Fibroblast of villous mesenchyme (primary cell): ENCODE measurements around the gene LRRC55. TPM values are rescaled to one million over a fixed set of nuclear protein-coding genes. Genes with fewer than 3 reads are reported as not detected.

Source experiments
- DNase-seq: peaks from one replicate; pipeline ENCODE4 v3.0.0-alpha.2; 2010; ENCODE audit warnings: low read depth
- H3K4me3 ChIP-seq: 2 replicates; pipeline ENCODE4 v1.5.1; 2011; ENCODE audit warnings: low read depth, mild to moderate bottlenecking, low read length
- total RNA-seq: library from RNA; depleted of rRNA; stranded (reverse); fragments of >200 nt; gene quantifications from 2 replicates; pipeline ENCODE4 v1.2.3, GENCODE V29; 2012
- TF ChIP-seq, protein P1 (sequence below): IDR thresholded peaks from 2 replicates; pipeline ENCODE4 v1.5.1; 2012; ENCODE audit warnings: low read depth, mild to moderate bottlenecking, low read length; ENCODE audit not compliant: insufficient read depth

Gene LRRC55
- total RNA-seq, 1 donor, result not detected

- no peak overlapping the region for H3K4me3 ChIP-seq
- TF ChIP-seq, protein P1, sequence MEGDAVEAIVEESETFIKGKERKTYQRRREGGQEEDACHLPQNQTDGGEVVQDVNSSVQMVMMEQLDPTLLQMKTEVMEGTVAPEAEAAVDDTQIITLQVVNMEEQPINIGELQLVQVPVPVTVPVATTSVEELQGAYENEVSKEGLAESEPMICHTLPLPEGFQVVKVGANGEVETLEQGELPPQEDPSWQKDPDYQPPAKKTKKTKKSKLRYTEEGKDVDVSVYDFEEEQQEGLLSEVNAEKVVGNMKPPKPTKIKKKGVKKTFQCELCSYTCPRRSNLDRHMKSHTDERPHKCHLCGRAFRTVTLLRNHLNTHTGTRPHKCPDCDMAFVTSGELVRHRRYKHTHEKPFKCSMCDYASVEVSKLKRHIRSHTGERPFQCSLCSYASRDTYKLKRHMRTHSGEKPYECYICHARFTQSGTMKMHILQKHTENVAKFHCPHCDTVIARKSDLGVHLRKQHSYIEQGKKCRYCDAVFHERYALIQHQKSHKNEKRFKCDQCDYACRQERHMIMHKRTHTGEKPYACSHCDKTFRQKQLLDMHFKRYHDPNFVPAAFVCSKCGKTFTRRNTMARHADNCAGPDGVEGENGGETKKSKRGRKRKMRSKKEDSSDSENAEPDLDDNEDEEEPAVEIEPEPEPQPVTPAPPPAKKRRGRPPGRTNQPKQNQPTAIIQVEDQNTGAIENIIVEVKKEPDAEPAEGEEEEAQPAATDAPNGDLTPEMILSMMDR, result no peak
- DNase-seq, result no peak
Observed at GRCh38 chr11:57213342-57214097, 31.8 kb downstream of the LRRC55 start.

DNA sequence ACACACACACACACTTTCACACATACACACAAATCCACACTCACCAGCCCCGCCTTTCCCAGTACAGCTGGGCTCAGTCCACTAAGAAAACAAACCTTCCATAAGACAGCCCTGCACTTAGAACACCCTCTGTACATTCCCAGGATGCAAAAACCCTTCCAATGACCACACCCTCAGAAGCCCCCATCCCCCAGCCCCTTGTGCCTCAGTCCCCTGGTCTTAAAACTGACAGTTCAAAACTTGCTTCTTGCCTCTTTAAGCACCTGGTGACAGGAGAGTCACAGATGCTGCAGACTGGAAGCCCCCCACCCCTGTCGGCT is 32.3 kb downstream of the LRRC55 start:
- peak; percentile 20 for DNase-seq
- TF ChIP-seq, protein P1, result no peak
- H3K4me3 ChIP-seq, result no peak overlapping the region

- H3K4me3 ChIP-seq, result no peak overlapping the region
- TF ChIP-seq, protein P1, result no peak
- peak; percentile 69 for DNase-seq
Observed at GRCh38 chr11:57214494-57214893, 32.7 kb downstream of the LRRC55 start.

- TF ChIP-seq, protein P1, result no peak
- no peak overlapping the region for H3K4me3 ChIP-seq
- DNase-seq, result no peak
Observed at GRCh38 chr11:57216463-57216862, 34.7 kb downstream of the LRRC55 start.

GRCh38 chr11:57217053-57217452 is 35.3 kb downstream of the LRRC55 start:
- no peak for DNase-seq
- TF ChIP-seq, protein P1, result no peak
- no peak overlapping the region for H3K4me3 ChIP-seq

DNA sequence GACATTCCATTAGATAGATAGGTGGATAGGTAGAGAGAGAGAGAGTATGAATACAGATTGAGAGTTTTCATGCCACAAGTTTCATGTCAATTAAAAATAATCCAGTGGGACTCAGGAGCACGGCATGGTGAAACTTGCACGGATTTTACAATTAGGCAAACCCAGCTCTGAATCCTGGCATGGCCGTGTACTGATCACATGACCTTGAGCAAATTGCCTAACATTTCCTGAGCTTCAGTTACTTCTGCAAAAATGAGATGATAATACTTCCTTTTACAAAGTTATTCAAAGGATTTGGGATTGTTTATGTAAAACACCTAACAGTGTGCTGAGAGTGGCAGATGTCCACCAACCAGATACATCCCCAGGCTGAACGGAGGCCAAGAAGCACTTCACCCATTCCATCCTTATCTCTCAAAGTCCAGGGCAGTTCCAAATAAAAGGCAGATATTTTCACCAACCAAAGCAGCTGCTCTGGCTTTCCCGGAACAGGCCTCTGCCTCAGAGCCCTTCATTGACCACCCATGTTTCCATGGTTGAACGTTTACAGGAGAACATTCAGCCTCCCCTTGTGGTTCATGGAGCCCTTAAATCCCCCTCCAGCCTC is 37.4 kb downstream of the LRRC55 start:
- DNase-seq, result peak; percentile 39
- H3K4me3 ChIP-seq, result no peak overlapping the region
- TF ChIP-seq, protein P1, result no peak
